A549 (cell line): ENCODE measurements around the gene SMTNL2. TPM values are rescaled to one million over a fixed set of nuclear protein-coding genes. Genes with fewer than 3 reads are reported as not detected.

Experiments used
- ATAC-seq, 2 experiments: fragments of 200-7000 bp in 1 of 2; fragments of >200 bp in 1 of 2; cut with Nextera tagmentation in 1 of 2; cut with Tn5 transposase in 1 of 2; 3 replicates each; pipeline versions ENCODE4 v1.8.0 to v1.9.1; 2018 to 2020; ENCODE audit warnings: mild to moderate bottlenecking in 1 of 2, moderate library complexity in 1 of 2
- CTCF ChIA-PET: fragments of 300-600 bp; sonication (Branson Sonifier 250); formaldehyde crosslinking; extraction: SDS; loops from one replicate; lab custom pipeline; 2021; ENCODE audit warnings: antibody characterized with exemption, inconsistent platforms; lab: Yijun Ruan, JAX
- POLR2A ChIA-PET: fragments of 350-600 bp; formaldehyde crosslinking; extraction: SDS; loops from one replicate; lab custom pipeline; 2021; ENCODE audit warnings: antibody characterized with exemption, inconsistent platforms; lab: Yijun Ruan, JAX
- DNase-seq, 2 experiments: peaks; one replicate each; pipeline versions ENCODE4 v3.0.0 to v3.0.0-alpha.2; 2011 to 2016; ENCODE audit warnings: low read depth in 1 of 2, low spot score in 1 of 2
- FAIRE-seq: peaks from 2 replicates; lab custom pipeline; 2011; peaks lifted over from hg19 to GRCh38; lab: Jason Lieb, UNC
- H3K27ac ChIP-seq, 2 experiments: fragments of >200 bp; sonication (Bioruptor Twin); formaldehyde crosslinking; 3 replicates each; pipeline ENCODE4 v1.5.1; 2016 to 2017
- H3K4me1 ChIP-seq: fragments of >200 bp; sonication (Bioruptor Twin); formaldehyde crosslinking; 3 replicates; pipeline ENCODE4 v1.6.1; 2016
- H3K4me2 ChIP-seq: fragments of >200 bp; sonication (Bioruptor Twin); formaldehyde crosslinking; 3 replicates; pipeline ENCODE4 v1.6.1; 2016
- H3K4me3 ChIP-seq: fragments of >200 bp; sonication (Bioruptor Twin); formaldehyde crosslinking; 3 replicates; pipeline ENCODE4 v1.5.1; 2016
- H3K9me3 ChIP-seq: fragments of >200 bp; sonication (Bioruptor Twin); formaldehyde crosslinking; 3 replicates; pipeline ENCODE4 v1.6.1; 2016
- BHLHE40 ChIP-seq: IDR thresholded peaks from 2 replicates; pipeline ENCODE4 v1.6.1; 2012; ENCODE audit warnings: low read depth, low read length, inconsistent platforms
- CBX2 ChIP-seq: fragments of 200-600 bp; sonication (generic); IDR thresholded peaks from 2 replicates; pipeline ENCODE4 v1.6.1; 2016; ENCODE audit warnings: low read depth, mild to moderate bottlenecking, borderline replicate concordance
- CEBPB ChIP-seq, 2 experiments: fragments of >200 bp in 1 of 2; sonication (Bioruptor Twin) in 1 of 2; formaldehyde crosslinking in 1 of 2; IDR thresholded peaks; 2 replicates each; pipeline ENCODE4 v1.6.1; 2012 to 2016
- CHD4 ChIP-seq: fragments of 200-600 bp; sonication (generic); IDR thresholded peaks from 2 replicates; pipeline ENCODE4 v1.6.1; 2016; ENCODE audit warnings: antibody characterized with exemption, mild to moderate bottlenecking, borderline replicate concordance
- EHMT2 ChIP-seq: fragments of 200-600 bp; sonication (generic); IDR thresholded peaks from 2 replicates; pipeline ENCODE4 v1.6.1; 2016; ENCODE audit warnings: antibody characterized with exemption, low read depth, mild to moderate bottlenecking, moderate library complexity
- FOSB ChIP-seq: fragments of 250-450 bp; sonication (Bioruptor Pico); IDR thresholded peaks from 2 replicates; pipeline ENCODE4 v1.5.0; 2020; ENCODE audit warnings: mild to moderate bottlenecking, moderate library complexity
- GATA3 ChIP-seq: IDR thresholded peaks from 2 replicates; pipeline ENCODE4 v1.6.1; 2012; ENCODE audit warnings: borderline replicate concordance
- JUN ChIP-seq, 2 experiments: fragments of >200 bp; sonication (Bioruptor Twin); formaldehyde crosslinking; IDR thresholded peaks; 2 replicates in 1 of 2; 3 replicates in 1 of 2; pipeline ENCODE4 v1.6.1; 2016 to 2017
- KDM1A ChIP-seq: fragments of 200-600 bp; sonication (generic); IDR thresholded peaks from 2 replicates; pipeline ENCODE4 v1.6.1; 2016; ENCODE audit warnings: low read depth, mild to moderate bottlenecking
- MAZ ChIP-seq: fragments of 150-350 bp; IDR thresholded peaks from 2 replicates; pipeline ENCODE4 v1.6.1; 2014; ENCODE audit warnings: antibody characterized with exemption, low read depth, low read length, borderline replicate concordance
- PHF8 ChIP-seq: fragments of 200-600 bp; sonication (generic); IDR thresholded peaks from 2 replicates; pipeline ENCODE4 v1.6.1; 2016; ENCODE audit warnings: low read depth, mild to moderate bottlenecking, antibody characterized with exemption, moderate library complexity, borderline replicate concordance
- POLR2A ChIP-seq: IDR thresholded peaks from 2 replicates; pipeline ENCODE4 v1.6.1; 2012; ENCODE audit warnings: mild to moderate bottlenecking, low read length
- RAD21 ChIP-seq, 2 experiments: fragments of >200 bp in 1 of 2; sonication (Bioruptor Twin) in 1 of 2; formaldehyde crosslinking in 1 of 2; IDR thresholded peaks in 1 of 2; conservative IDR thresholded peaks in 1 of 2; 2 replicates in 1 of 2; 3 replicates in 1 of 2; pipeline ENCODE4 v1.6.1; 2012 to 2018; ENCODE audit warnings: inconsistent platforms in 1 of 2
- RCOR1 ChIP-seq: fragments of 150-350 bp; IDR thresholded peaks from 2 replicates; pipeline ENCODE4 v1.6.1; 2014; ENCODE audit warnings: antibody characterized with exemption, low read length, low read depth
- RFX5 ChIP-seq: fragments of 450-650 bp; IDR thresholded peaks from 2 replicates; pipeline ENCODE4 v1.7.1; 2014; ENCODE audit warnings: antibody characterized with exemption, mild to moderate bottlenecking, moderate library complexity
- SREBF2 ChIP-seq: fragments of 450-650 bp; IDR thresholded peaks from 2 replicates; pipeline ENCODE4 v1.6.1; 2014; ENCODE audit warnings: mild to moderate bottlenecking, moderate library complexity
- TFCP2L1 ChIP-seq: fragments of 250-450 bp; sonication (Bioruptor Pico); IDR thresholded peaks from 2 replicates; pipeline ENCODE4 v1.5.0; 2021; ENCODE audit warnings: mild to moderate bottlenecking
- TP53 ChIP-seq: fragments of 250-450 bp; sonication (Bioruptor Pico); IDR thresholded peaks from 2 replicates; pipeline ENCODE4 v1.5.0; 2021; ENCODE audit warnings: mild to moderate bottlenecking, moderate library complexity
- ZC3H11A ChIP-seq: fragments of 450-650 bp; IDR thresholded peaks from 2 replicates; pipeline ENCODE4 v1.6.1; 2014; ENCODE audit warnings: antibody characterized with exemption, mild to moderate bottlenecking
- WGBS: methylation state at CpG from one replicate; pipeline ENCODE4 v1.1.6; 2017; ENCODE audit errors: missing lambda C conversion rate; 5-methylcytosine and 5-hydroxymethylcytosine counted together
- polyA plus RNA-seq, 4 experiments: library from polyadenylated mRNA; depleted of rRNA in 3 of 4; stranded (reverse); fragments of >200 nt; fragmentation: RNase III in 1 of 4; extraction: RNeasy Plus Mini Kit Qiagen cat#74134 plus additional on column Dnase treatment in 1 of 4; gene quantifications; 2 replicates in 3 of 4; 3 replicates in 1 of 4; pipeline ENCODE4 v1.2.3, GENCODE V29; 2011 to 2017
- TF ChIP-seq, protein P1 (sequence below): fragments of 250-450 bp; sonication (Bioruptor Pico); IDR thresholded peaks from 2 replicates; pipeline ENCODE4 v1.5.0; 2021; ENCODE audit warnings: mild to moderate bottlenecking, moderate library complexity, borderline replicate concordance
- TF ChIP-seq, protein P2 (sequence below): fragments of >200 bp; sonication (Bioruptor Twin); formaldehyde crosslinking; IDR thresholded peaks from 3 replicates; pipeline ENCODE4 v1.5.1; 2016
- TF ChIP-seq, protein P3 (sequence below): fragments of 200-600 bp; sonication (generic); IDR thresholded peaks from 2 replicates; pipeline ENCODE4 v1.6.1; 2016; ENCODE audit warnings: antibody characterized with exemption, mild to moderate bottlenecking, moderate library complexity

SMTNL2 gene
- polyA plus RNA-seq, 2 of the 4 experiments (the other 2 are of a cell fraction) = 0.05 to 0.06 TPM

DNA sequence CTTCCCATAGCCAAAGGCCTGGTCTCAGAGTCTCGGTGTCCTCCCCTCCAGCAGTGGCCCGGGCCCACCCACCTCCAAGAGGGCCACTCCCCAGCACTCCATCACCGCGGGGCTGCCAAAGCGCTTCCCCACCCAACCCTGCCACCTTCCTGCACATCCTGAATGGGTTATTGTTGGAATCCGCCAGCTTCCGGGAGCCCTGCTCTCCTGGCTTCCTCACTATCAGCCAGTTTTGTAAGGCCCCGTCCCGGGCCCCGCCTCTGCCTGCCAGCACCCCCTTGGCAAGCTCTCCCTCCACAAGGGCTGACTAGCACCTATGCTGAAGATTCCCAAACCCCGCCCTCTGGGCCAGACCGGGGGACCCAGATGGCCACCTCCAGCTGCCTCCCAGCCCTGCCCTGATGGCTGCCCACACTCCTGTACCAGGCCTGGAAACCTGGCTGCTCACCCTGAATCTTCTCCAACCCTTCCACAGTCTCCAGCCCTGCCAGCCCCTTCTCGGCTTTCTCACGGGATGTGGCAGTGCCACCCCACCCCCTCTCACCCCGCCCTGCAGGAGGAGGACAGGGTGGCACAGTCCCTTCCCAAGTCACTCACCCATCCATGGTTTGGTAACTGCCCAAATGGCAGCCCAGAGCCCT is 43.5 kb upstream of the SMTNL2 start (continued):
- TF ChIP-seq, protein P1, sequence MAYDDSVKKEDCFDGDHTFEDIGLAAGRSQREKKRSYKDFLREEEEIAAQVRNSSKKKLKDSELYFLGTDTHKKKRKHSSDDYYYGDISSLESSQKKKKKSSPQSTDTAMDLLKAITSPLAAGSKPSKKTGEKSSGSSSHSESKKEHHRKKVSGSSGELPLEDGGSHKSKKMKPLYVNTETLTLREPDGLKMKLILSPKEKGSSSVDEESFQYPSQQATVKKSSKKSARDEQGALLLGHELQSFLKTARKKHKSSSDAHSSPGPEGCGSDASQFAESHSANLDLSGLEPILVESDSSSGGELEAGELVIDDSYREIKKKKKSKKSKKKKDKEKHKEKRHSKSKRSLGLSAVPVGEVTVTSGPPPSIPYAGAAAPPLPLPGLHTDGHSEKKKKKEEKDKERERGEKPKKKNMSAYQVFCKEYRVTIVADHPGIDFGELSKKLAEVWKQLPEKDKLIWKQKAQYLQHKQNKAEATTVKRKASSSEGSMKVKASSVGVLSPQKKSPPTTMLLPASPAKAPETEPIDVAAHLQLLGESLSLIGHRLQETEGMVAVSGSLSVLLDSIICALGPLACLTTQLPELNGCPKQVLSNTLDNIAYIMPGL (CRISPR knock-in tag) = no peak
- no peak for TF ChIP-seq EHMT2

DNA sequence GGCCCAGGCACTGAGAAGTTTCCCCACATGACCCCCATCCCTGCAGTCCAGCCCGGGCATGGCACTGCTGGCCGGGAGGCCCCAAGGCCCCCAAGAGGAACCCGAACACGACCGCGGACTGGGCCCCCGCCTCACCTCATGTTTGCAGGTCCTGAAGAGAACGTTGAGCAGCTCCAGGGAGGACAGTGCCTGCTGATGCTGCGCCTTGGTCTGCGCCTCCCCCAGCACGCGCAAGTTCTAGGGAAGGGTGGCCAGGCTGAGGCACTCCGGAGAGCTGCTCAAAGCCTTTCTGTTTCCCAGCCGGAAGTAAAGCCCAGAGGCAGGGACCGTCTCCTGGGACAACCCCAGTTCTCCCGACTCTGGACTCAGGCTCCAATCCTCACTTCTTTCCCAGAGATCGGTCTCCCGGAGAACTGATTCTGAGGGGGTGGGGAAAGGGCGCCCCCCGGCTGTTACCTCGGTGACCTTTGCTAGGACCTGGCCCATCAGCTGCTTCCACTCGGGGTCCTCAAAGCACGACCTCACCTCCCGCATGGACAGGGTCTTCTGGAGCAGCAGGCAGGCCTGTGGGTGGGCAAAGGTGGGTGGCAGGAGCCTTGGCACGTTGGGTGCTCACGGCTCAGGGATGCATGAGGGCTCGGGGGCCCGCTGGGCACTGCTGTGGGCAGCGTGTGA is 42.9 kb upstream of the SMTNL2 start:
- CTCF ChIA-PET = interaction anchor here (0.9 to 13.0 kb wide), 12 partner anchors 8 to 347 kb away, joined by 3 to 99 read pairs (median 4); no protein-coding TSS in a partner anchor
- Histone ChIP-seq H3K27ac (no peak overlapping the region), H3K4me1 (no peaks in the 10 kb centered on the region), H3K9me3 (no peaks in the 10 kb centered on the region), H3K4me3 (no peak overlapping the region)
- WGBS = 92% methylated on average over 25 of the region's 29 CpGs
- DNase-seq = no peak
- POLR2A ChIA-PET = interaction anchor here (1.2 kb wide), 1 partner anchor 10 kb away, joined by 3 read pairs; no protein-coding TSS in a partner anchor
- TF ChIP-seq, protein P2, sequence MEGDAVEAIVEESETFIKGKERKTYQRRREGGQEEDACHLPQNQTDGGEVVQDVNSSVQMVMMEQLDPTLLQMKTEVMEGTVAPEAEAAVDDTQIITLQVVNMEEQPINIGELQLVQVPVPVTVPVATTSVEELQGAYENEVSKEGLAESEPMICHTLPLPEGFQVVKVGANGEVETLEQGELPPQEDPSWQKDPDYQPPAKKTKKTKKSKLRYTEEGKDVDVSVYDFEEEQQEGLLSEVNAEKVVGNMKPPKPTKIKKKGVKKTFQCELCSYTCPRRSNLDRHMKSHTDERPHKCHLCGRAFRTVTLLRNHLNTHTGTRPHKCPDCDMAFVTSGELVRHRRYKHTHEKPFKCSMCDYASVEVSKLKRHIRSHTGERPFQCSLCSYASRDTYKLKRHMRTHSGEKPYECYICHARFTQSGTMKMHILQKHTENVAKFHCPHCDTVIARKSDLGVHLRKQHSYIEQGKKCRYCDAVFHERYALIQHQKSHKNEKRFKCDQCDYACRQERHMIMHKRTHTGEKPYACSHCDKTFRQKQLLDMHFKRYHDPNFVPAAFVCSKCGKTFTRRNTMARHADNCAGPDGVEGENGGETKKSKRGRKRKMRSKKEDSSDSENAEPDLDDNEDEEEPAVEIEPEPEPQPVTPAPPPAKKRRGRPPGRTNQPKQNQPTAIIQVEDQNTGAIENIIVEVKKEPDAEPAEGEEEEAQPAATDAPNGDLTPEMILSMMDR = peak; percentile 17; the same call in 1 of the 3 replicates
- TF ChIP-seq JUN (IDR thresholded peaks at IDR 0.05) = no peak
- TF ChIP-seq, all 56 proteins: peak for 1
- ATAC-seq (no peak), FAIRE-seq (no peak)
- no peak overlapping the region for H3K4me2 ChIP-seq

DNA sequence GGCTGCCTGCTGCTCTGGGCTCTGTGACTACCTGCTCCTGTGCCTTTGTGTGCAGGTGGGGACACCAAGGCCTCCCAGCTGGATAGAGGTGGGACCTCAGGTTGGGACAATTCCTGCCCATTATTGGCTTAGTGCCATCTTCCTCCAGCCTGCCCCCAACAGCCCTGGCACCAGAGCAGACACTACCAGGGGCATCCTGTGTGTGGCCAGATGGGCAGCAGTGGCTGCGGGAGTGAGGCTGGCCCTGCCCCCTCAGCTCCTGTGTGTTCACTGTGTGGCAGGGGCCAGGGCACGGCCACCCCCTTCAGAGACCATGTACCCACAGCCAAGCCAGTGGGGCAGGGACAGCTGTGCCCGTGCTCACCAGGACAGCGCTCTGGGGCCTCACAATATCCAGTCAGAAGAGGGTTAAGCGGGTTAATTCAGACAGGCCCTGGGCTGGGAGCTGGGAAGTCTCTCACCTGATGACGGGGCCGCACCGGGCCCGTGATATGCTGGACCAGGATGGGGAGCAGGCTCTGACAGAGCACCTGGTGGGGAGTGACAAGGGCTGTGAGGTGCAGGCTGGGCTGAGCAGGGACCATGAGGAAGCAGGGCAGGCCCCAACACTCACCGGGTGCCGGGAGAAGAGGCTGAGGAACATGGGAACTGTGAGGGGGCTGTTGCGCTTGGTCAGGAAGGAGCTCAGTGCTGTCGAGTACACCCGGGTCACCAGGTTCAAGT is 42.2 kb upstream of the SMTNL2 start:
- WGBS = 93% methylated on average over 13 of the region's 14 CpGs
- H3K4me2 ChIP-seq = no peak overlapping the region
- no peaks in the 10 kb centered on the region for H3K9me3 ChIP-seq
- FAIRE-seq (no peak), DNase-seq (no peak), ATAC-seq (no peak)
- H3K4me3 ChIP-seq = no peak overlapping the region
- H3K4me1 ChIP-seq = no peaks in the 10 kb centered on the region
- ChIA-PET CTCF (interaction anchor here (0.9 to 13.0 kb wide), 10 partner anchors 9 to 347 kb away, joined by 3 to 99 read pairs (median 4); no protein-coding TSS in a partner anchor), POLR2A (interaction anchor here (1.2 to 2.6 kb wide), 3 partner anchors 8 to 13 kb away, joined by 3 to 13 read pairs (median 3); partner anchors contain the start of gene MYBBP1A)
- H3K27ac ChIP-seq = no peak overlapping the region
- TF ChIP-seq TFCP2L1 (CRISPR knock-in tag) = no peak
- TF ChIP-seq BHLHE40 = no peak
- TF ChIP-seq RAD21 (conservative IDR thresholded peaks at IDR 0.05 in 1 of 2, IDR thresholded peaks at IDR 0.05 in 1 of 2) = no peak
- TF ChIP-seq CHD4 = no peak
- no peak for TF ChIP-seq CBX2
- no peak for TF ChIP-seq ZC3H11A
- TF ChIP-seq RCOR1 = no peak
- no peak for TF ChIP-seq SREBF2
- TF ChIP-seq MAZ = no peak
- no peak for TF ChIP-seq KDM1A
- no peak for TF ChIP-seq RFX5
- TF ChIP-seq PHF8 = no peak
- no peak for TF ChIP-seq FOSB (CRISPR knock-in tag)
- no peak for TF ChIP-seq TP53 (CRISPR knock-in tag)
- TF ChIP-seq, protein P3, sequence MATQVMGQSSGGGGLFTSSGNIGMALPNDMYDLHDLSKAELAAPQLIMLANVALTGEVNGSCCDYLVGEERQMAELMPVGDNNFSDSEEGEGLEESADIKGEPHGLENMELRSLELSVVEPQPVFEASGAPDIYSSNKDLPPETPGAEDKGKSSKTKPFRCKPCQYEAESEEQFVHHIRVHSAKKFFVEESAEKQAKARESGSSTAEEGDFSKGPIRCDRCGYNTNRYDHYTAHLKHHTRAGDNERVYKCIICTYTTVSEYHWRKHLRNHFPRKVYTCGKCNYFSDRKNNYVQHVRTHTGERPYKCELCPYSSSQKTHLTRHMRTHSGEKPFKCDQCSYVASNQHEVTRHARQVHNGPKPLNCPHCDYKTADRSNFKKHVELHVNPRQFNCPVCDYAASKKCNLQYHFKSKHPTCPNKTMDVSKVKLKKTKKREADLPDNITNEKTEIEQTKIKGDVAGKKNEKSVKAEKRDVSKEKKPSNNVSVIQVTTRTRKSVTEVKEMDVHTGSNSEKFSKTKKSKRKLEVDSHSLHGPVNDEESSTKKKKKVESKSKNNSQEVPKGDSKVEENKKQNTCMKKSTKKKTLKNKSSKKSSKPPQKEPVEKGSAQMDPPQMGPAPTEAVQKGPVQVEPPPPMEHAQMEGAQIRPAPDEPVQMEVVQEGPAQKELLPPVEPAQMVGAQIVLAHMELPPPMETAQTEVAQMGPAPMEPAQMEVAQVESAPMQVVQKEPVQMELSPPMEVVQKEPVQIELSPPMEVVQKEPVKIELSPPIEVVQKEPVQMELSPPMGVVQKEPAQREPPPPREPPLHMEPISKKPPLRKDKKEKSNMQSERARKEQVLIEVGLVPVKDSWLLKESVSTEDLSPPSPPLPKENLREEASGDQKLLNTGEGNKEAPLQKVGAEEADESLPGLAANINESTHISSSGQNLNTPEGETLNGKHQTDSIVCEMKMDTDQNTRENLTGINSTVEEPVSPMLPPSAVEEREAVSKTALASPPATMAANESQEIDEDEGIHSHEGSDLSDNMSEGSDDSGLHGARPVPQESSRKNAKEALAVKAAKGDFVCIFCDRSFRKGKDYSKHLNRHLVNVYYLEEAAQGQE = no peak
- no peak for TF ChIP-seq CEBPB (IDR thresholded peaks at IDR 0.05)
- TF ChIP-seq GATA3 = no peak
- TF ChIP-seq POLR2A = no peak
